ENCODE data around the gene TOMM6. TPM values are rescaled to one million over a fixed set of nuclear protein-coding genes. Genes with fewer than 3 reads are reported as not detected.

The TOMM6 gene
- total RNA-seq: 367 and 380 TPM in 2 replicates

DNA sequence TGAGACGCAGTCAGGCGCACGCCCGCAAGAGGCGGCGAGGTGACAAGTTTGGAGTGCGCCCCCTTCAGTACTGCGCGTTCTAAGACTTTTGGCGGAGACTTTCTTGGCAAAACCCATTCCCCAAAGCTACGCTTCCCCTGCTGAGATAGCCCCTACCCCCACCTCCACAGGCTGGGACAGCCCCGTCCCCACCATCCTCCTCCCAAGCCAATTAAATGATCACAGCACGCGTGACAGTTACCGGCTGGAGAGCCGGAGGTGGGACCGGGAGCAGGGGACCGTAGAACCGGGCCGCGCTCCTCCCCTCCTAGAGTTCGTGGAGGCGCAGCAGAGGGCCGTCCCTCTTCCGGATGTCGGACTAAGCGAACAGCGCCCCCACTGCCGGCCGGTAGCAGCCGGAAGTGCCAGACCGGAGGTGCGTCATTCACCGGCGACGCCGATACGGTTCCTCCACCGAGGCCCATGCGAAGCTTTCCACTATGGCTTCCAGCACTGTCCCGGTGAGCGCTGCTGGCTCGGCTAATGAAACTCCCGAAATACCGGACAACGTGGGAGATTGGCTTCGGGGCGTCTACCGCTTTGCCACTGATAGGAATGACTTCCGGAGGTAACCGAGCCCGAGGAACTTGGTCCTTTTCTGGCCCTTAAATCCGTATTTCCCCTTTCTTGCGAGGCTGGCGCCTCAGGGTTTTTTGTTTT is at the start of gene TOMM6:
TOMM6 (plus strand) TSS at position 476 of the 699 bp plus-strand sequence; CDS start at position 480, 4 bp downstream.

GRCh38 chr6:41747256-41748101 is 40.0 kb upstream of the TOMM6 start, which contains the start of gene PGC:
Gene PGC (minus strand): TSS chr6:41747397. CDS start chr6:41747334, 63 bp downstream.

GRCh38 chr6:41779788-41780550 is 7.5 kb upstream of the TOMM6 start, which contains the start of gene FRS3:
Gene FRS3 (minus strand): TSS chr6:41779900. CDS start chr6:41776987, 2,913 bp downstream.

DNA sequence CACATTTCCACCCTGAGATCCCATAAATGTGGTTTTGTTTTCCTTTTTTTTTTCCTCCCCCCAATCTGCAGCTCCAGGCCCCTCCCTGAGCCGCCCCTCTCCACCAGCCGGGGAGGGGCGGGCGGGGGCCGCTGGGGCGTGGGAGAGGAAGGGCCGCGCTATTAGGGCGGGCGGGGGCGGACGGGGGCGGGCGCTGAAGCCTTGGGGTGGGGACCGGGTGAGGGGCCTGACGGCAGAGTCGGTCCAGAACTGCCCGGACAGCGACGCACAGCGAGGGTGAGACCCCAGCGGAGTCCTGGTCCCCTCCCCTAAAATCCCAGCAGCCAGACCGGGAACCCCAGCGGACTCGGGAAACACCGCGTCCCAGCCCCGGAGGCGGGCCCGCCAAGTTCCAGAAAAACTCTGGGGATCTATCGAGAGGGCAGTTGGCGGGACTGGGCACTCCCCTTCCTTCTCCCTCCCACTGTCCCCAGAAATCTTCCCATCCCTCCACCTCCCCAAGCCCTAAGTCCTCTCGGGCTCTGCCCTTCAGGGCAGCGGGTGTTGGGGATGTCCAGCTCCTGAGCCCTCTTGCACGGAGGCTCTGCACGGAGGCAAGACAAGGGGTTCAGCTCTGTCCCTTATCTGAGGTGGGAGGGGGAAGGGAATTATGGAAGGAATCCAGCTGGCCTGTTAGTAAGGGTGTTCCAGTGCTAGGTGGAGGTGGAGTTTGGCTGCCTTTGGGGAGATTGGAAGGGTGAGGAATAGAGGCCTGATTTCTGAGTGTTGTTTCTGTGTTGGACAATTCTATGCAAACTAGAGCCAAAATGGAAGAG is 6.7 kb upstream of the TOMM6 start, which contains the start of gene PRICKLE4:
PRICKLE4 (plus strand) TSS at position 232 of the 815 bp plus-strand sequence. CDS start 2,692 bp downstream, outside the sequence.

Other genes starting within 250 kb of the TOMM6 start
- gene FOXP4, start 241.3 kb upstream of the TOMM6 start, total RNA-seq: 3.2 and 3.7 TPM in 2 replicates
- 7.0 and 7.6 TPM in 2 replicates for gene MDFI, start 149.2 kb upstream of the TOMM6 start, total RNA-seq
- gene TFEB, start 52.1 kb upstream of the TOMM6 start, total RNA-seq: 3.7 and 4.0 TPM in 2 replicates
- not detected in 2 replicates for gene PGC, start 40.3 kb upstream of the TOMM6 start, total RNA-seq
- 3.3 and 3.4 TPM in 2 replicates for gene FRS3, start 7.8 kb upstream of the TOMM6 start, total RNA-seq
- not detected in 2 replicates for gene PRICKLE4, start 6.9 kb upstream of the TOMM6 start, total RNA-seq
- gene USP49, start 107.7 kb downstream of the TOMM6 start, total RNA-seq: 0.59 and 0.84 TPM in 2 replicates
- gene MED20, start 133.4 kb downstream of the TOMM6 start, total RNA-seq: 18.0 and 19.8 TPM in 2 replicates
- 12.5 and 12.9 TPM in 2 replicates for gene BYSL, start 133.8 kb downstream of the TOMM6 start, total RNA-seq
- 104 and 105 TPM in 2 replicates for gene CCND3, start 154.1 kb downstream of the TOMM6 start, total RNA-seq

Data from bronchus fibroblast of lung (primary cell).